HG03103 (cell line): ENCODE results near the gene MZB1.

Experiments used
- ATAC-seq: cut with Tn5 transposase; IDR thresholded peaks from one replicate; pipeline ENCODE4 v1.9.1; 2021; ENCODE audit warnings: low read depth; ENCODE audit not compliant: unreplicated experiment

Gene MZB1

DNA sequence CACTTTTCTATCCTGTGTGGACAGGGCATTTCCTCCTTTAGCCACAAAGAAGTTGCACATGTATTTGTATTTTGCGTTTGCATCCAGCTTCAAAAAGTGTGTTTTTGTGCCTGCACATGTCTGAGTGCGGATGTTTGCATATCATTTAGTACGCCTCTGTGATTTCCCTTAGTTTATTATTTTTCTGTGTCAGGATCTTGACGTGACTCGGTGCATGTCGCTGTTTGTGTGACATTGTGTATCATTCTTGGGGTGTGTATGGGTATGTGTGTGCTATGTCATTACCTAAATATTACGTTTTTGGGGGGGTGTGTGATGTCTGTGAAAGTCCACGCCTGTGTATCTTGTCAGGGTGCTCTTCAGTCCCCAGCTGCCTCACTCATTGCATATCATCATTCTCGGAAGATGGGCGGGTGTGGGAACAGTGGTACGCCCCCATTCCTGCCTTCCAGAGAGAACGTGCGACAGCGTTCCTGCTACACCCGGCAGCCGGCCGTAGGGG is 48.5 kb downstream of the MZB1 start:
- ATAC-seq: no peak

DNA sequence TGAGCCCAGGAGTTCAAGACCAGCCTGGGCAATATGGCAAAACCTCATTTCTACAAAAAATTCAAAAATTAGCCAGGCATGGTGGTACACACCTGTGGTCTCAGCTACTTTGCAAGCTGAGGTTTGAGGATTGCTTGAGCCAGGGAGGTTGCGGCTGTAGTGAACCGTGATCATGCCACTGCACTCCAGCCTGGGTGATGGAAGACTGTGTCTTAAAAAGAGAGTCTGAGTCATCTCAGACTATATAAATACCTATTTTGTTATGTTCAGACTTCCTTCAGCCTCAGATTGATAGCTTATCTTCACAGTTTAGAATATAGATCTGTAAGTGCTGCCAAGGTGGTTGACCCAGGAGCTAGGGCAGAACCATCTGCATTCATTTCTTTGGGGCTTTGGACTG is 49.7 kb downstream of the MZB1 start:
- ATAC-seq: no peak
